Astrocyte of the cerebellum (primary cell): ENCODE data around the gene SPTBN1.

Experiments
- DNase-seq: peaks from one replicate; pipeline ENCODE4 v3.0.0-alpha.2; 2011; ENCODE audit warnings: low read depth
- H3K4me3 ChIP-seq: 2 replicates; pipeline ENCODE4 v1.5.1; 2011; ENCODE audit warnings: mild to moderate bottlenecking, low read depth, low read length, moderate library complexity
- in situ Hi-C: cut with HindIII; loops from 2 replicates; pipeline ENCODE4 v1.10.0; 2017; ENCODE audit warnings: low sequenced_read_pairs
- TF ChIP-seq, protein P1 (sequence below): IDR thresholded peaks from 2 replicates; pipeline ENCODE4 v1.5.1; 2012; ENCODE audit warnings: low read length, low read depth, moderate library complexity, mild to moderate bottlenecking; ENCODE audit errors: missing control alignments

The SPTBN1 gene

DNA sequence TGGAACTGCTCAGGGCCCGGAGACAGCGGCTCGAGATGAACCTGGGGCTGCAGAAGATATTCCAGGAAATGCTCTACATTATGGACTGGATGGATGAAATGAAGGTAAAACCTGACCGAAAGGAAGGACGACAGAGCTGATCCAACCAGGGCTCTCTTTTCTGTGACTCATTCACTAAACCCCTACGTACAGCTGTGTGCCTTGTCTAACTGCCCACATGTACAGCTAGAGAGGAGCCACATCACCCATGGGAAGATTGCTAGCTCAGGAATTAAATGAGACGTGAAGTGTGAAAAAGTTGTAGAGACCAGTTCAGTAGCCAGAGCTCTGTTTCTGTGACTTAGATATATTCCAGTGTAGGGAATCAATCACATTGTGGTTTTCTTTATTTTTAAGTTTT, 170.0 kb downstream of the SPTBN1 start:
- H3K4me3 ChIP-seq: no peak overlapping the region

DNA sequence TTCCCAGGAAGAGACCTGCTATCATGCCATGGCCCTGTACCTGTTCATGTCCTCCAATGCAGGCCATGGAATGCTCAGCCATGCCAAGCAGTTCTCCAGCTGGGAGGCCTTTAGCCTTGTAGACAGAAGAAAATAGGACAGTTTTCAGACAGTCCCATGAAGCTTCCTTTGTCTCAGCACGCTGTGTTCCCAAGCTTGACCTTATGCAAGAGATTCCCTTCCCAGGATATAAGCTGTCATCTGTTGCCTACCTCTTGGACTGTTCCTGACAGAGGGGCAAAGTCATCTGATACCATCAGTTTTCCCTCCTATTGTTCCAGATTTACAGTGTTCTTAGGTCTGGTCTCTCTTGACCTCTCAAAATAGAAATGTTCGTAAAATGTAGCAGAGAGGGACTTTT, 170.8 kb downstream of the SPTBN1 start:
- no peak overlapping the region for H3K4me3 ChIP-seq
- in situ Hi-C loops: no loop called here
- no peak for DNase-seq
- TF ChIP-seq, protein P1, sequence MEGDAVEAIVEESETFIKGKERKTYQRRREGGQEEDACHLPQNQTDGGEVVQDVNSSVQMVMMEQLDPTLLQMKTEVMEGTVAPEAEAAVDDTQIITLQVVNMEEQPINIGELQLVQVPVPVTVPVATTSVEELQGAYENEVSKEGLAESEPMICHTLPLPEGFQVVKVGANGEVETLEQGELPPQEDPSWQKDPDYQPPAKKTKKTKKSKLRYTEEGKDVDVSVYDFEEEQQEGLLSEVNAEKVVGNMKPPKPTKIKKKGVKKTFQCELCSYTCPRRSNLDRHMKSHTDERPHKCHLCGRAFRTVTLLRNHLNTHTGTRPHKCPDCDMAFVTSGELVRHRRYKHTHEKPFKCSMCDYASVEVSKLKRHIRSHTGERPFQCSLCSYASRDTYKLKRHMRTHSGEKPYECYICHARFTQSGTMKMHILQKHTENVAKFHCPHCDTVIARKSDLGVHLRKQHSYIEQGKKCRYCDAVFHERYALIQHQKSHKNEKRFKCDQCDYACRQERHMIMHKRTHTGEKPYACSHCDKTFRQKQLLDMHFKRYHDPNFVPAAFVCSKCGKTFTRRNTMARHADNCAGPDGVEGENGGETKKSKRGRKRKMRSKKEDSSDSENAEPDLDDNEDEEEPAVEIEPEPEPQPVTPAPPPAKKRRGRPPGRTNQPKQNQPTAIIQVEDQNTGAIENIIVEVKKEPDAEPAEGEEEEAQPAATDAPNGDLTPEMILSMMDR: no peak

More for the DNA sequence above, 170.0 kb downstream of the SPTBN1 start:
- no peak for DNase-seq
- TF ChIP-seq, protein P1: no peak
- in situ Hi-C loops: no loop called here

DNA sequence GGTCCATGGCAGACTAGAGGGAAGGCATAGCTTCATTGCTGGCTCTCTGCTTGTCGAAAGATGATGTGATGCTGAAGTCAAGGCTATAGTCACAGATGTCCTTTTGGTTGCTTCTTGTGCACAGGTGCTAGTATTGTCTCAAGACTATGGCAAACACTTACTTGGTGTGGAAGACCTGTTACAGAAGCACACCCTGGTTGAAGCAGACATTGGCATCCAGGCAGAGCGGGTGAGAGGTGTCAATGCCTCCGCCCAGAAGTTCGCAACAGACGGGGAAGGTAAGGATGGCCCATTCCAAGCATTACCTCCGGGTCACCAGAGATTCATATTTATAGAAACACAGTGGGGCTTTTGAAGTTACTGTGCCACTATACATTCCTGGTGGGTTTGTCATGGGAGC, 171.8 kb downstream of the SPTBN1 start:
- TF ChIP-seq, protein P1: no peak
- no peak overlapping the region for H3K4me3 ChIP-seq
- in situ Hi-C loops: no loop called here
- no peak for DNase-seq

DNA sequence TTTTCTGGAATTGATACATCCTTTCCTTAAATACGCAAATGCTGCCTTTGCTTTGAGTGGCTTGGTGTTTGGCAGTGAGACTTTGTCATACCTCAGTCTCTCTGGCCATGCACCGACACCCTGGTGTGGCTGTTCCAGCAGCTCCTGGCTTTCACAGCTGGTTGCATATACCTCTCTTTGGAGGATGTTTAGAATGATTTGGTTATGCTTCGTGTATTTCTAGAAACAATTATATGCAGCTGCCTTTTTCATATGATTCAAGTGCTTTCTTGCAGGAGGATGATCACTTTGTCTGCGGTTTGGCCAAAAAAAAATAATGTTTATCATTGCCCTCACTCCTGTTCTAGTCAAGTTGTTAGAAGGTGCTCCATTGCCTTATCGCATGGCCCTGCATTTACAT, 172.3 kb downstream of the SPTBN1 start:
- DNase-seq: no peak
- no peak overlapping the region for H3K4me3 ChIP-seq
- in situ Hi-C loops: no loop called here
- TF ChIP-seq, protein P1: no peak

DNA sequence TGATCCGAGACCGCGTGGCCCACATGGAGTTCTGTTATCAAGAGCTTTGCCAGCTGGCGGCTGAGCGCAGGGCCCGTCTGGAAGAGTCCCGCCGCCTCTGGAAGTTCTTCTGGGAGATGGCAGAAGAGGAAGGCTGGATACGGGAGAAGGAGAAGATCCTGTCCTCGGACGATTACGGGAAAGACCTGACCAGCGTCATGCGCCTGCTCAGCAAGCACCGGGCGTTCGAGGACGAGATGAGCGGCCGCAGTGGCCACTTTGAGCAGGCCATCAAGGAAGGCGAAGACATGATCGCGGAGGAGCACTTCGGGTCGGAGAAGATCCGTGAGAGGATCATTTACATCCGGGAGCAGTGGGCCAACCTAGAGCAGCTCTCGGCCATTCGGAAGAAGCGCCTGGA, 172.8 kb downstream of the SPTBN1 start:
- TF ChIP-seq, protein P1: no peak
- in situ Hi-C loops: no loop called here

DNA sequence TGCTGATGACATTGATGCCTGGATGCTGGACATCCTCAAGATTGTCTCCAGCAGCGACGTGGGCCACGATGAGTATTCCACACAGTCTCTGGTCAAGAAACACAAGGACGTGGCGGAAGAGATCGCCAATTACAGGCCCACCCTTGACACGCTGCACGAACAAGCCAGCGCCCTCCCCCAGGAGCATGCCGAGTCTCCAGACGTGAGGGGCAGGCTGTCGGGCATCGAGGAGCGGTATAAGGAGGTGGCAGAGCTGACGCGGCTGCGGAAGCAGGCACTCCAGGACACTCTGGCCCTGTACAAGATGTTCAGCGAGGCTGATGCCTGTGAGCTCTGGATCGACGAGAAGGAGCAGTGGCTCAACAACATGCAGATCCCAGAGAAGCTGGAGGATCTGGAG, 173.3 kb downstream of the SPTBN1 start:
- in situ Hi-C loops: no loop called here
- no peak overlapping the region for H3K4me3 ChIP-seq
- DNase-seq: no peak
- TF ChIP-seq, protein P1: no peak

More for the DNA sequence above, 172.8 kb downstream of the SPTBN1 start:
- no peak for DNase-seq
- H3K4me3 ChIP-seq: no peak overlapping the region
